ENCODE measurements around the gene RND3. TPM values are rescaled to one million over a fixed set of nuclear protein-coding genes. Genes with fewer than 3 reads are reported as not detected.

Gene RND3
- total RNA-seq, 1 donor from 2014 or later: 145 TPM

- Mint-ChIP-seq H3K4me1 (peaks cover 47% of the 10 kb centered on the region), H3K9me3 (no peaks in the 10 kb centered on the region)
- peak; percentile 57 to 76 for DNase-seq (ENCODE audit: low spot score in 2 of 2, unreplicated experiment in 2 of 2)
Observed at GRCh38 chr2:150485114-150485870, 2.2 kb downstream of the RND3 start.

GRCh38 chr2:150484461-150485021 is 2.9 kb downstream of the RND3 start:
- Mint-ChIP-seq H3K27me3 (ENCODE audit: low read depth) (no peaks in the 10 kb centered on the region), H3K9me3 (no peaks in the 10 kb centered on the region), H3K4me3 (peak overlapping the region; percentile 96), H3K27ac (peak overlapping the region; percentile 99), H3K4me1 (peaks cover 54% of the 10 kb centered on the region), H3K36me3 (peaks cover 15% of the 10 kb centered on the region)
- no peak for TF ChIP-seq CTCF (IDR thresholded peaks at IDR 0.05; ENCODE audit: unreplicated experiment)
- DNase-seq (ENCODE audit: low spot score in 2 of 2, unreplicated experiment in 2 of 2): no peak

More at GRCh38 chr2:150485114-150485870, 2.2 kb downstream of the RND3 start:
- H3K36me3 Mint-ChIP-seq: peaks cover 9% of the 10 kb centered on the region
- no peak for TF ChIP-seq CTCF (IDR thresholded peaks at IDR 0.05; ENCODE audit: unreplicated experiment)
- H3K4me3 Mint-ChIP-seq: peak overlapping the region; percentile 96
- H3K27me3 Mint-ChIP-seq (ENCODE audit: low read depth): no peaks in the 10 kb centered on the region
- peak overlapping the region; percentile 99 for H3K27ac Mint-ChIP-seq

GRCh38 chr2:150484006-150484405 is 3.5 kb downstream of the RND3 start:
- peaks cover 60% of the 10 kb centered on the region for H3K4me1 Mint-ChIP-seq
- peak overlapping the region; percentile 96 for H3K4me3 Mint-ChIP-seq
- DNase-seq (ENCODE audit: low spot score in 2 of 2, unreplicated experiment in 2 of 2): no peak
- peak overlapping the region; percentile 99 for H3K27ac Mint-ChIP-seq
- H3K9me3 Mint-ChIP-seq: no peaks in the 10 kb centered on the region
- peaks cover 15% of the 10 kb centered on the region for H3K36me3 Mint-ChIP-seq
- TF ChIP-seq CTCF (IDR thresholded peaks at IDR 0.05; ENCODE audit: unreplicated experiment): no peak
- no peaks in the 10 kb centered on the region for H3K27me3 Mint-ChIP-seq (ENCODE audit: low read depth)

GRCh38 chr2:150483532-150483931 is 3.9 kb downstream of the RND3 start:
- H3K4me1 Mint-ChIP-seq: peaks cover 64% of the 10 kb centered on the region
- H3K9me3 Mint-ChIP-seq: no peaks in the 10 kb centered on the region
- no peak for DNase-seq (ENCODE audit: low spot score in 2 of 2, unreplicated experiment in 2 of 2)
- peak overlapping the region; percentile 96 for H3K4me3 Mint-ChIP-seq
- H3K36me3 Mint-ChIP-seq: peaks cover 15% of the 10 kb centered on the region
- TF ChIP-seq CTCF (IDR thresholded peaks at IDR 0.05; ENCODE audit: unreplicated experiment): no peak
- H3K27me3 Mint-ChIP-seq (ENCODE audit: low read depth): no peaks in the 10 kb centered on the region
- H3K27ac Mint-ChIP-seq: peak overlapping the region; percentile 58

GRCh38 chr2:150482667-150483400 is 4.6 kb downstream of the RND3 start:
- Mint-ChIP-seq H3K36me3 (peaks cover 15% of the 10 kb centered on the region), H3K4me3 (peak overlapping the region; percentile 96), H3K9me3 (no peaks in the 10 kb centered on the region), H3K27ac (peak overlapping the region; percentile 58), H3K27me3 (ENCODE audit: low read depth) (no peaks in the 10 kb centered on the region), H3K4me1 (peaks cover 71% of the 10 kb centered on the region)
- DNase-seq (ENCODE audit: low spot score in 2 of 2, unreplicated experiment in 2 of 2): no peak
- TF ChIP-seq CTCF (IDR thresholded peaks at IDR 0.05; ENCODE audit: unreplicated experiment): no peak
